H9 (cell line): ENCODE data around the gene CD247. TPM values are rescaled to one million over a fixed set of nuclear protein-coding genes. Genes with fewer than 3 reads are reported as not detected.

ENCODE experiments used
- DNase-seq: peaks from one replicate; pipeline ENCODE4 v3.0.0-alpha.2; 2017
- H2AFZ ChIP-seq: one replicate; pipeline ENCODE4 v1.6.1; 2013; ENCODE audit warnings: mild to moderate bottlenecking, low read length, control low read depth, moderate library complexity
- H2AK5ac ChIP-seq: 2 replicates; pipeline ENCODE4 v1.6.1; 2013; ENCODE audit warnings: low read length, control low read depth, mixed read lengths; ENCODE audit not compliant: insufficient read length
- H2BK120ac ChIP-seq: one replicate; pipeline ENCODE4 v1.6.1; 2013; ENCODE audit warnings: low read depth, mild to moderate bottlenecking, low read length, control low read depth, inconsistent platforms; ENCODE audit not compliant: poor library complexity, severe bottlenecking
- H2BK12ac ChIP-seq: 2 replicates; pipeline ENCODE4 v1.6.1; 2013; ENCODE audit warnings: low read length, control low read depth, mixed read lengths, low read depth; ENCODE audit not compliant: insufficient read length
- H2BK15ac ChIP-seq: 2 replicates; pipeline ENCODE4 v1.6.1; 2013; ENCODE audit warnings: low read depth, low read length, control low read depth
- H2BK20ac ChIP-seq: one replicate; pipeline ENCODE4 v1.6.1; 2013; ENCODE audit warnings: low read depth, mild to moderate bottlenecking, low read length, control low read depth, inconsistent platforms; ENCODE audit not compliant: poor library complexity, severe bottlenecking
- H2BK5ac ChIP-seq: 2 replicates; pipeline ENCODE4 v1.6.1; 2013; ENCODE audit warnings: low read length, control low read depth, mixed read lengths; ENCODE audit not compliant: insufficient read length
- H3K14ac ChIP-seq: 2 replicates; pipeline ENCODE4 v1.6.1; 2013; ENCODE audit warnings: low read length, control low read depth; ENCODE audit not compliant: insufficient read depth
- H3K18ac ChIP-seq: 2 replicates; pipeline ENCODE4 v1.6.1; 2013; ENCODE audit warnings: low read depth, mild to moderate bottlenecking, mixed read lengths, low read length, control low read depth; ENCODE audit not compliant: insufficient read length
- H3K23ac ChIP-seq: 2 replicates; pipeline ENCODE4 v1.6.1; 2013; ENCODE audit warnings: low read length, control low read depth, mixed read lengths, low read depth; ENCODE audit not compliant: insufficient read length
- H3K23me2 ChIP-seq: 2 replicates; pipeline ENCODE4 v1.6.1; 2013; ENCODE audit warnings: low read depth, mild to moderate bottlenecking, mixed read lengths, low read length, control low read depth; ENCODE audit not compliant: insufficient read length, poor library complexity, severe bottlenecking
- H3K27ac ChIP-seq: 2 replicates; pipeline ENCODE4 v1.5.1; 2013; ENCODE audit warnings: low read length, control low read depth, mixed read lengths, low read depth; ENCODE audit not compliant: insufficient read length
- H3K27me3 ChIP-seq: 2 replicates; pipeline ENCODE4 v1.6.1; 2013; ENCODE audit warnings: low read length, control low read depth, inconsistent platforms; ENCODE audit not compliant: insufficient read depth
- H3K4ac ChIP-seq: 2 replicates; pipeline ENCODE4 v1.6.1; 2013; ENCODE audit warnings: low read depth, mild to moderate bottlenecking, control low read depth, inconsistent platforms, low read length, moderate library complexity
- H3K4me1 ChIP-seq: 2 replicates; pipeline ENCODE4 v1.6.1; 2013; ENCODE audit warnings: low read length, control low read depth, inconsistent platforms; ENCODE audit not compliant: insufficient read depth
- H3K4me2 ChIP-seq: 2 replicates; pipeline ENCODE4 v1.6.1; 2013; ENCODE audit warnings: low read length, control low read depth, mixed read lengths; ENCODE audit not compliant: insufficient read length, insufficient read depth
- H3K56ac ChIP-seq: 2 replicates; pipeline ENCODE4 v1.6.1; 2013; ENCODE audit warnings: low read depth, mild to moderate bottlenecking, mixed read lengths, low read length, control low read depth; ENCODE audit not compliant: insufficient read length
- H3K79me1 ChIP-seq: 2 replicates; pipeline ENCODE4 v1.6.1; 2013; ENCODE audit warnings: low read depth, mild to moderate bottlenecking, moderate library complexity, low read length, control low read depth, inconsistent platforms; ENCODE audit not compliant: insufficient read depth, poor library complexity, severe bottlenecking
- H3K79me2 ChIP-seq: 2 replicates; pipeline ENCODE4 v1.6.1; 2013; ENCODE audit warnings: low read length, control low read depth, inconsistent platforms; ENCODE audit not compliant: insufficient read depth
- H3K9ac ChIP-seq: 2 replicates; pipeline ENCODE4 v1.6.1; 2013; ENCODE audit warnings: low read length, control low read depth, mixed read lengths; ENCODE audit not compliant: insufficient read length; ENCODE audit errors: extremely low read depth
- H3K9me3 ChIP-seq: one replicate; pipeline ENCODE4 v1.6.1; 2013; ENCODE audit warnings: low read depth, low read length, inconsistent platforms; ENCODE audit not compliant: control insufficient read depth
- H3T11ph ChIP-seq: one replicate; pipeline ENCODE4 v1.6.1; 2013; ENCODE audit warnings: mild to moderate bottlenecking, low read length, control low read depth, inconsistent platforms
- H4K20me1 ChIP-seq: one replicate; pipeline ENCODE4 v1.6.1; 2013; ENCODE audit not compliant: control insufficient read depth, insufficient read length, insufficient read depth
- H4K5ac ChIP-seq: 2 replicates; pipeline ENCODE4 v1.6.1; 2013; ENCODE audit warnings: low read depth, mild to moderate bottlenecking, mixed read lengths, low read length, control low read depth; ENCODE audit not compliant: insufficient read length
- H4K8ac ChIP-seq: replicated peaks from 2 replicates; pipeline ENCODE4 v1.6.1; 2013; ENCODE audit warnings: low read length, control low read depth, mixed read lengths, low read depth; ENCODE audit not compliant: insufficient read length
- H4K91ac ChIP-seq: 2 replicates; pipeline ENCODE4 v1.6.1; 2013; ENCODE audit warnings: low read depth, mild to moderate bottlenecking, moderate library complexity, mixed read lengths, low read length, control low read depth; ENCODE audit not compliant: insufficient read length
- H3K27ac Mint-ChIP-seq, 3 experiments: 2 replicates in 2 of 3; 3 replicates in 1 of 3; pipeline ENCODE4 v1.8.0; 2020 to 2021; ENCODE audit warnings: mixed read lengths in 3 of 3, mild to moderate bottlenecking in 1 of 3, moderate library complexity in 1 of 3
- H3K27me3 Mint-ChIP-seq: 2 replicates; pipeline ENCODE4 v1.8.0; 2021; ENCODE audit warnings: low read depth, mild to moderate bottlenecking, moderate library complexity, mixed read lengths
- H3K36me3 Mint-ChIP-seq, 3 experiments: 2 replicates in 2 of 3; 3 replicates in 1 of 3; pipeline ENCODE4 v1.8.0; 2020 to 2021; ENCODE audit warnings: low read depth in 3 of 3, mixed read lengths in 3 of 3; ENCODE audit not compliant: insufficient read depth in 1 of 3
- H3K4me1 Mint-ChIP-seq, 2 experiments: 2 replicates each; pipeline ENCODE4 v1.8.0; 2020; ENCODE audit warnings: mixed read lengths in 2 of 2
- H3K4me3 Mint-ChIP-seq, 2 experiments: 2 replicates in 1 of 2; 3 replicates in 1 of 2; pipeline ENCODE4 v1.8.0; 2020 to 2021; ENCODE audit warnings: mild to moderate bottlenecking in 2 of 2, mixed read lengths in 2 of 2, moderate library complexity in 1 of 2
- H3K9me3 Mint-ChIP-seq, 2 experiments: 2 replicates in 1 of 2; 3 replicates in 1 of 2; pipeline ENCODE4 v1.8.0; 2020; ENCODE audit warnings: mild to moderate bottlenecking in 2 of 2, mixed read lengths in 2 of 2, moderate library complexity in 1 of 2
- WGBS: extraction: QIAGEN DNeasy Blood & Tissue Kit; methylation state at CpG from one replicate; pipeline ENCODE4 v1.1.7; 2013; ENCODE audit warnings: missing lambda C conversion rate, low lambda C conversion rate, mixed read lengths; ENCODE audit not compliant: insufficient read length; ENCODE audit errors: extremely low coverage; 5-methylcytosine and 5-hydroxymethylcytosine counted together
- total RNA-seq: library from RNA; stranded (reverse); gene quantifications from 2 replicates; pipeline ENCODE4 v1.2.1, GENCODE V29; 2021
- TF ChIP-seq, protein P1 (sequence below): fragments of 200-600 bp; sonication (generic); conservative IDR thresholded peaks from 3 replicates; pipeline ENCODE4 v1.8.0; 2021; ENCODE audit warnings: antibody characterized with exemption, mild to moderate bottlenecking

The CD247 gene
- total RNA-seq, 1 experiment from 2014 or later, result 1.2 TPM

DNA sequence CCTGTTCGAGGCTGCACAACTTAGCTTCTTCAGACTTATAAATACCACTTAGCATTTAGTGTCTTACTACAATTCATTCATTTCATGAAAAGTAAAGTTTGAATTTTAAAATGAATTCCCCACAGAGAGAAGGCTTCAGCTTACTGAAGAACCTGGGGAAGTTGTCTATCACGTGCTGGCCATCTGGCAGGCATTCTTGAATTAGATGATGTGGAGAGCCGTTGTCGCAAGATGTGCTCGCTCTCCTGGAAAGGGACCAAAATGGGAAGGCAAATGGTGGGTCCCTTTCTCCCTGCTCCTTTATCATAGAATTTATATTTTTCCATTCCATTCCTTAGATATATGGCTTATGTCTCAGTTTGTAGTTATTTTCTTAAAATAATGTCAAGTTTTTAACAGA is 90.5 kb downstream of the CD247 start:
- Histone ChIP-seq H3K4me1 (peaks cover 21% of the 10 kb centered on the region), H3K79me2 (no peaks in the 10 kb centered on the region), H3K56ac (no peak overlapping the region), H2AK5ac (no peak overlapping the region), H3K18ac (no peak overlapping the region), H3K9me3 (no peaks in the 10 kb centered on the region), H3K27ac (no peak overlapping the region), H2BK15ac (no peak overlapping the region), H3K9ac (no peak overlapping the region), H3K23ac (no peak overlapping the region), H2AFZ (no peak overlapping the region), H4K8ac (no peak overlapping the region), H4K5ac (no peak overlapping the region), H2BK20ac (no peak overlapping the region), H3K23me2 (no peaks in the 10 kb centered on the region), H2BK12ac (no peak overlapping the region), H4K91ac (no peak overlapping the region), H3K14ac (no peak overlapping the region), H3K27me3 (no peaks in the 10 kb centered on the region), H3T11ph (no peak overlapping the region), H3K4me2 (no peak overlapping the region), H2BK5ac (no peak overlapping the region), H2BK120ac (no peak overlapping the region), H3K79me1 (no peaks in the 10 kb centered on the region), H4K20me1 (peaks cover 3% of the 10 kb centered on the region), H3K4ac (no peak overlapping the region)
- Mint-ChIP-seq H3K4me3 (no peak overlapping the region), H3K36me3 (0 out of 7 replicates have a peak, but pooled peaks cover 0 to 3% (median 0%) of the 10 kb centered on the region in 3 experiments), H3K27ac (0 out of 7 replicates have a peak overlapping the region, but pooled peaks of 2 of the 3 experiments have one; percentile 28 to 56), H3K4me1 (peaks cover 88 to 92% of the 10 kb centered on the region in 2 experiments), H3K9me3 (no peaks in the 10 kb centered on the region), H3K27me3 (no peaks in the 10 kb centered on the region; the same call in none of the 2 replicates)
- no CpG with 5 or more reads among the region's 5 CpGs for WGBS
- no peak for DNase-seq
- TF ChIP-seq, protein P1, sequence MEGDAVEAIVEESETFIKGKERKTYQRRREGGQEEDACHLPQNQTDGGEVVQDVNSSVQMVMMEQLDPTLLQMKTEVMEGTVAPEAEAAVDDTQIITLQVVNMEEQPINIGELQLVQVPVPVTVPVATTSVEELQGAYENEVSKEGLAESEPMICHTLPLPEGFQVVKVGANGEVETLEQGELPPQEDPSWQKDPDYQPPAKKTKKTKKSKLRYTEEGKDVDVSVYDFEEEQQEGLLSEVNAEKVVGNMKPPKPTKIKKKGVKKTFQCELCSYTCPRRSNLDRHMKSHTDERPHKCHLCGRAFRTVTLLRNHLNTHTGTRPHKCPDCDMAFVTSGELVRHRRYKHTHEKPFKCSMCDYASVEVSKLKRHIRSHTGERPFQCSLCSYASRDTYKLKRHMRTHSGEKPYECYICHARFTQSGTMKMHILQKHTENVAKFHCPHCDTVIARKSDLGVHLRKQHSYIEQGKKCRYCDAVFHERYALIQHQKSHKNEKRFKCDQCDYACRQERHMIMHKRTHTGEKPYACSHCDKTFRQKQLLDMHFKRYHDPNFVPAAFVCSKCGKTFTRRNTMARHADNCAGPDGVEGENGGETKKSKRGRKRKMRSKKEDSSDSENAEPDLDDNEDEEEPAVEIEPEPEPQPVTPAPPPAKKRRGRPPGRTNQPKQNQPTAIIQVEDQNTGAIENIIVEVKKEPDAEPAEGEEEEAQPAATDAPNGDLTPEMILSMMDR, result no peak
